Amygdala (tissue), 56 donors: ENCODE results near the gene EPB41L5.
A peak's percentile ranks its signal among the peaks of the same experiment; 100 is the strongest.
"Not testable (repeated sequence)": the region's sequence is repeated elsewhere in the genome, so short reads cannot be mapped to it uniquely, and the experiment has no call there.

Source experiments
- DNase-seq, 56 donors: peaks; one replicate each; lab custom pipeline; 2025; lab: John Stamatoyannopoulos, UW

EPB41L5 gene

GRCh38 chr2:120012771-120013596 is at the start of gene EPB41L5:
Gene EPB41L5 (plus strand): TSS chr2:120013077. CDS start chr2:120019085, 6,008 bp downstream.
- DNase-seq = peak in 55 of 56 donors; percentile 29 to 92 (median 81)

- no peak for DNase-seq
These were observed 31.0 kb upstream of the EPB41L5 start for GRCh38 chr2:119981896-119982295.

- DNase-seq = no peak
These were observed 30.4 kb upstream of the EPB41L5 start for GRCh38 chr2:119982506-119982905.

- no peak for DNase-seq
These were observed 29.8 kb upstream of the EPB41L5 start for GRCh38 chr2:119983108-119983507.

DNA sequence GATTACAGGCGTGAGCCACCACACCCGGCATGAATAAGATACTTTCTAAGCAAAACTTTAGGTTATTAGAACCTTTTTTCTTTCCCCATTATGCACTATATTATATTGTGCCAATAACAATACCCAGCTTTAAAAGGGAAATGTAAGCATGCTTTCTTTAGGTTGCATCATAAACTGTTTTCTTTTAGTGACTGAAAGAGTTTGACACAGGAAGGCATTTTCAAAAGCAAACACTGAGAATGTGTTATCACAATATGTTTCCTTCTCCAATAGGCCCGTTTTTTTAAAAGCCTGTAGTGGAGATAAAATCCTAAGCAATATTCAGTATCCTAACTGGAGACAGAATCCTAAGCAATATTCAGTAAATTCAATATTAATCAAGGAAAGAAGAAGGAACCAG is 16.7 kb upstream of the EPB41L5 start:
- DNase-seq = no peak

DNA sequence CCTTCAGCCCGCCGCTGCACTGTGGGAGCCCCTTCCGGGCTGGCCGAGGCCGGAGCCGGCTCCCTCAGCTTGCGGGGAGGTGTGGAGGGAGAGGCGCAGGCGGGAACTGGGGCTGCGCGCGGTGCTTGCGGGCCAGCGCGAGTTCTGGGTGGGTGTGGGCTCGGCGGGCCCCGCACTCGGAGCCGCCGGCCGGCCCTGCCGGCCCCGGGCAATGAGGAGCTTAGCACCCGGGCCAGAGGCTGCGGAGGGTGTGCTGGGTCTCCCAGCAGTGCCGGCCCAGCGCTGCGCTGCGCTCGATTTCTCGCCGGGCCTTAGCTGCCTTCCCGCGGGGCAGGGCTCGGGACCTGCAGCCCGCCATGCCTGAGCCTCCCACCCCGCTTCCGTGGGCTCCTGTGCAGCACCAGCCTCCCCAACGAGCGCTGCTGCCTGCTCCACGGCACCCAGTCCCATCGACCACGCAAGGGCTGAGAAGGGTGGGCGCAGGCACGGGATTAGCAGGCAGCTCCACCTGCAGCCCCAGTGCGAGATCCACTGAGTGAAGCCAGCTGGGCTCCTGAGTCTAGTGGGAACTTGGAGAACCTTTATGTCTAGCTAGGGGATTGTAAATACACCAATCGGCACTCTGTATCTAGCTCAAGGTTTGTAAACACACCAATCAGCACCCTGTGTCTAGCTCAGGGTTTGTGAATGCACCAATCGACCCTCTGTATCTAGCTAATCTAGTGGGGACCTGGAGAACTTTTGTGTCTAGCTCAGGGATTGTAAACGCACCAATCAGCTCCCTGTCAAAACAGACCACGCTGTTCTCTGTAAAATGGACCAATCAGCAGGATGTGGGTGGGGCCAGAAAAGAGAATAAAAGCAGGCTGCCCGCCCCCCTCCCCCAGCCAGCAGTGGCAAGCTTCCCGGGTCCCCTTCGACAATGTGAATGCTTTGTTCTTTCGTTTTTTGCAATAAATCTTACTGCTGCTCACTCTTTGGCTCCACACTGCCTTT is 15.7 kb upstream of the EPB41L5 start:
- DNase-seq = not testable (repeated sequence)

DNA sequence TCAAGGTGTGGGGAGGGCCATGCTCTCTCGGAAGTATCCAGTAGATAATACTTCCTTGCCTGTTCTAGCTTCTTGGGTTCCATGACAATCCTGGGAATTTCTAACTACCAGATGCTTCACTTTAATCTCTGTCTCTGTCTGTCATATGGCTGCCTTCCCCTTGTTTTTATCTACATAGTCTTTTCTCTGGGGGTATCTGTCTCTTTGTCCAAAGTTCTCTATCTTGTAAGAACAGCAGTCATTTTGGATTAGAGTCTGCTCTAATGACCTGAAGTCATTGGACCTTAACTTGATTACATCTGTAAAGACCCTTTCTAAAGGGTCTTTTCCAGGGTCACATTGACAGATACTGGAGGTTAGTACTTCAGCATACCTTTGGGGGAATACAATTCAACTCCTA is 11.4 kb upstream of the EPB41L5 start:
- no peak for DNase-seq

DNA sequence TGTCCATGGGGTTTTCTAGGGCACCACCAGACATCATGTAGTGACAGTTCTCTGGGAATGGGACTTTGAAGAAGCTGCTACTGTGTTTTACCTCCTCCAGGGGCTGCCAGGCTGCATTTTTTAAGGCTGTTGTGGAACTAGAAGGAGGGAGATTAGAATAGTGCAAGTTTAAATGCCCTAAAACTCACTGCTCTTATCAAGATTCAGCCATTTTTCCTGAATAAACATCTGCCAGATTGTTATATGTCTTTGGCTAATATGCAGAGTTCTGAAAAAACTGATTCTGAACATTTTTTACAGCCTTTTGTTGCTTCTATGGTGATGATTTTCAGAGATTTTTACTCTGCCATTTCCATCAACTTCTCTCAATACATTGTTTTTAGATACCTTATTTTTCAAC is 8.6 kb upstream of the EPB41L5 start:
- DNase-seq = no peak

- no peak for DNase-seq
These were observed 6.9 kb upstream of the EPB41L5 start for GRCh38 chr2:120005834-120006521.

DNA sequence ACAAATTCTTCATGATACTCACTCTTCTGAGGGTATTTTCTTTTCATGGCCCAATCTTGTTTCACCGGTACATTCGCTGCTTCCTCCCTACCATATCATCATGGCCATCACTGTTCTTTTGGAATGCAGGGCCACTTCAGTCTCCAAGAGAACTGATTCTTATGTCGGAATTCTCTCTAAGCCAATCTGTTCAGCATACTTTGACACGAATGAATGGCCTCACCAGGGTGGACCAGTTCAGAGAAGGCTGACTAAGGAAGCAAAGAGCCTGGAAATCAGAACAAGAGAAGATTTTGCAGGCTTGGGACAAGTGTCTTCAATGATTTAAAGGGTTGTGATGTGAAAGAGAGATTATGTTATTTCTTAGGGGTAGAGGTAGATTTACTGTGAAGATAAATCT is 5.0 kb upstream of the EPB41L5 start:
- no peak for DNase-seq

DNA sequence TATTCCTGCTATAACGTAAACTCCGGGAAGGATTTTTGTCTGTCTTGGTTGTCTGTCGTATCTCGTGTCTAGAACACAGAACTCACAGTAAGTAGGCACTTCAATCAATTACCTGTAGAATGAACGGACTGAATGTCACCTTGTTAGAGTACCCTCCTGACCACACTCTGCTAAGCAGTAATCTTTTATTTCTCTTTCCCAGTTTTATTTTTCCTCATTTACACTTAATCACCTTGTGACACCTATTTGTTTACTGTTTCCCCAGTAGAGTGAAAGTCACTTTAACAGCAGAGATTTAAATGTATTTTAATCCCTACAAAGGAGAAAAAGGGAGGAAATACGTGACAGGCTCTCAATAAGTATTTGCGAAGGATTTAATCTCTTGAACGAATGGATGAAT is 514 bp upstream of the EPB41L5 start:
- DNase-seq = no peak

- peak in 5 of 56 donors; percentile 21 to 46 (median 41) for DNase-seq
These were observed 833 bp downstream of the EPB41L5 start for GRCh38 chr2:120013597-120014223.

- peak in 2 of 56 donors; percentile 2 to 7 for DNase-seq
These were observed 1.5 kb downstream of the EPB41L5 start for GRCh38 chr2:120014226-120014980.

GRCh38 chr2:120016800-120017199 is 3.9 kb downstream of the EPB41L5 start:
- DNase-seq = no peak

GRCh38 chr2:120017201-120017600 is 4.3 kb downstream of the EPB41L5 start:
- DNase-seq = no peak

DNA sequence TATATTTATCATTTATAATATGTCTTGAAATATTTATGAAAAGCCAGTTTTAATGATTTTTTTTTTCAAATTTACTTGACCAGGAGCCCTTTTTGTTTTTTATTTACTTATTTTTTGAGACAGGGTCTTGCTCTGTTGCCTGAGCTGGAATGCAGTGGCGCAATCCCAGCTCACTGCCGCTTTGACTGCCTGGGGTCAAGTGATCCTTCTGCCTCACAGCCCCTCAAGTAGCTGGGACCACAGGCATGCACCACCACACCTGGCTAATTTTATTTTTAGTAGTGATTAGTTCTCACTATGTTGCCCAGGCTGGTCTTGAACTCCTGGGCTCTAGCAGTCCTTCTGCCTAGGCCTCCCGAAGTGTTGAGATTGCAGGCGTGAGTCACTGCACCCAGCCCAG is 5.7 kb downstream of the EPB41L5 start:
- no peak for DNase-seq

DNA sequence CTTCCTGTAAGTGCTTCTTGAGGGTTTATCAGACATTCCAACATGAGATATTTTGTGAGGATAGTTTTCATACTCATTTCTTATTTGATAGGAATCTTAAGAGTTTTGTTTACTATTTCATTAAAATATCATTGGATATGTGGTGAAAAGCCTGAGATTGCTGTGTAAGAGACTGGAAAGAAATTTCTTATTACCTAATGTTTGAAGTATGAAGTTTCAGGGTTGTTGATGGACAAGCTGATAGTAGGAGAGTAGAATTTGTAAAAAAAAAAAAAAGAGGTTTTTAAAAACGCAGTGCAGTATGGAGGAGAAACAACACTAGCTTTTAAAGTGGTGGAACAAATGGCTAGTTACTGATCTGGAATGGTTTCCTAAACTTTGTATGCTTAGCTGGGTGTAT is 7.7 kb downstream of the EPB41L5 start:
- DNase-seq = no peak

GRCh38 chr2:120022505-120022904 is 9.6 kb downstream of the EPB41L5 start:
- DNase-seq = not testable (repeated sequence)

DNA sequence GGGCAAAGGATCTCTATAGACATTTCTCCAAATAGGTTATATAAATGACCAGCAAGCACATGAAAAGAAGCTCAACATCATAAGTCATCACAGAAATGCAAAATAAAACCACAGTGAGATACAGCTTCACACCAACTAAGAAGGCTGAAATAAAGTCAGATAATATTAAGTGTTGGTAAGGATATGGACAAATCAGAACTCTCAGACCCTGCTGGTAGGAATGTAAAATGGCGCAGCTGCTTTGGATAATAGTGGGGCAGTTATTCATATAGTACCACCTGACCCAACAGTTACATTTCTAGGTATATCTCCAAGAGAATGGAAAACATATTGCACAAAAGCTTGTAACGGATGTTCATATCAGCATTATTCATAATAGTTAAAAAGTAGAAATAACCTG is 14.0 kb downstream of the EPB41L5 start:
- DNase-seq = no peak
